K562 (cell line): ENCODE results near the gene BCAS3. TPM values are rescaled to one million over a fixed set of nuclear protein-coding genes. Genes with fewer than 3 reads are reported as not detected.

Experiments used
- CBX2 ChIP-seq: fragments of 200-600 bp; sonication (generic); IDR thresholded peaks from one replicate; pipeline ENCODE4 v1.6.1; 2012; ENCODE audit warnings: mild to moderate bottlenecking, low read length, inconsistent platforms; ENCODE audit not compliant: insufficient read depth, poor library complexity, severe bottlenecking
- RAD21 ChIP-seq, 2 experiments: fragments of 250-450 bp in 1 of 2; fragments of 450-650 bp in 1 of 2; sonication (Bioruptor Pico) in 1 of 2; formaldehyde crosslinking in 1 of 2; IDR thresholded peaks in 1 of 2; conservative IDR thresholded peaks in 1 of 2; 2 replicates each; pipeline versions ENCODE4 v1.4.0 to v1.8.0; 2020 to 2022; ENCODE audit warnings: mild to moderate bottlenecking in 2 of 2, moderate library complexity in 1 of 2
- REST ChIP-seq, 2 experiments: fragments of 450-650 bp; formaldehyde crosslinking in 1 of 2; IDR thresholded peaks; 2 replicates each; pipeline versions ENCODE4 v1.4.0 to v1.6.1; 2014 to 2020; ENCODE audit warnings: mild to moderate bottlenecking in 2 of 2, borderline replicate concordance in 1 of 2, low read depth in 1 of 2
- ZNF561 ChIP-seq: fragments of 450-650 bp; formaldehyde crosslinking; conservative IDR thresholded peaks from 2 replicates; pipeline ENCODE4 v1.4.0; 2020; ENCODE audit warnings: mild to moderate bottlenecking, moderate library complexity
- polyA plus RNA-seq, 8 experiments: library from polyadenylated mRNA; depleted of rRNA in 4 of 8; stranded (reverse) in 5 of 8; unstranded in 3 of 8; fragments of >200 nt; fragmentation: Nextera tagmentation in 2 of 8; fragmentation: Illumina TruSeq in 1 of 8; extraction: Ambion mirVana in 2 of 8; extraction: Trizol in 1 of 8; gene quantifications; 2 replicates each; pipeline versions ENCODE4 v1.2.1 to v1.2.3, GENCODE V29; 2011 to 2014; ENCODE audit warnings: inconsistent platforms in 1 of 8, missing spikeins in 1 of 8
- total RNA-seq, 7 experiments: library from RNA; depleted of rRNA in 6 of 7; stranded (reverse); fragments of >200 nt in 6 of 7; fragmentation: Illumina TruSeq in 2 of 7; extraction: Trizol in 2 of 7; gene quantifications; 2 replicates each; pipeline versions ENCODE4 v1.2.1 to v1.2.3, GENCODE V29; 2011 to 2021; ENCODE audit warnings: low replicate concordance in 1 of 7

Gene BCAS3
- total and polyA plus RNA-seq, 9 of the 15 experiments (the other 6 are each of a cell fraction or from before 2014, with no cell fraction given) = 1.9 to 5.5 (median 3.5) TPM

- TF ChIP-seq REST (IDR thresholded peaks at IDR 0.05; ENCODE audit: borderline replicate concordance) = no peak
- no peak for TF ChIP-seq REST (CRISPR knock-in tag; IDR thresholded peaks at IDR 0.05; ENCODE audit: low read depth)
- no peak for TF ChIP-seq CBX2
- no peak for TF ChIP-seq ZNF561 (CRISPR knock-in tag)
- no peak for TF ChIP-seq RAD21 (CRISPR knock-in tag; conservative IDR thresholded peaks at IDR 0.05 in 1 of 2, IDR thresholded peaks at IDR 0.05 in 1 of 2)
These were observed 737.2 kb downstream of the BCAS3 start (continued) for GRCh38 chr17:61414936-61415251.
